Measurements from ENCODE around the gene WDFY3. TPM values are rescaled to one million over a fixed set of nuclear protein-coding genes. Genes with fewer than 3 reads are reported as not detected.

Gene WDFY3
- total and polyA plus RNA-seq, 9 of the 15 experiments (the other 6 are each of a cell fraction or from before 2014, with no cell fraction given) = 0.58 to 13.5 (median 9.4) TPM

GRCh38 chr4:84778041-84778440, 188.4 kb downstream of the WDFY3 start:
- Histone ChIP-seq H3K9me1 (ENCODE audit: control insufficient read depth, insufficient read depth, low read length) (no peaks in the 10 kb centered on the region), H3K27ac (ENCODE audit: extremely low read depth, low read depth, low read length) (no peak overlapping the region), H3K9ac (ENCODE audit: insufficient read depth in 1 of 2, low read depth in 2 of 2, low read length in 2 of 2) (no peak overlapping the region), H3K36me3 (ENCODE audit: control insufficient read depth, insufficient read depth, low read length) (peaks cover 5% of the 10 kb centered on the region; the same call in 1 of the 3 replicates), H3K27me3 (ENCODE audit: control insufficient read depth in 2 of 2, insufficient read depth in 2 of 2, low read length in 2 of 2) (no peaks in the 10 kb centered on the region), H3K4me3 (no peak overlapping the region), H3K9me3 (replicated peaks; ENCODE audit: control insufficient read depth, insufficient read depth, low read depth, low read length) (no peaks in the 10 kb centered on the region), H4K20me1 (replicated peaks; ENCODE audit: control insufficient read depth, insufficient read depth, low read length) (no peaks in the 10 kb centered on the region), H3K79me2 (ENCODE audit: control insufficient read depth, insufficient read depth, low read length) (no peaks in the 10 kb centered on the region), H3K4me1 (replicated peaks in 1 of 2; ENCODE audit: control insufficient read depth in 2 of 2, insufficient read depth in 2 of 2, low read length in 2 of 2) (no peaks in the 10 kb centered on the region), H2AFZ (ENCODE audit: low read depth, low read length) (no peak overlapping the region), H3K4me2 (ENCODE audit: insufficient read depth, low read length) (no peak overlapping the region)
- ChIA-PET CTCF (ENCODE audit: low intra/inter-chr PET ratio) (no interaction called here), POLR2A (no interaction called here)
- intact Hi-C loops (cut with micrococcal nuclease) (no loop called here), in situ Hi-C loops (cut with MboI) (no loop called here)
- no peak for DNase-seq (ENCODE audit: extremely low read depth in 1 of 4, low spot score in 3 of 4)
- TF ChIP-seq NCOA4 (IDR thresholded peaks at IDR 0.05; ENCODE audit: partially characterized antibody) = no peak
- no peak for TF ChIP-seq PHB2 (IDR thresholded peaks at IDR 0.05; ENCODE audit: low read depth)
- TF ChIP-seq IRF9 (tag; IDR thresholded peaks at IDR 0.05) = no peak
- no peak for TF ChIP-seq GATAD2A (IDR thresholded peaks at IDR 0.05)
- no peak for FAIRE-seq
- ATAC-seq = no peak
- BruUV-seq (replicated peaks) = no TSS peak

DNA sequence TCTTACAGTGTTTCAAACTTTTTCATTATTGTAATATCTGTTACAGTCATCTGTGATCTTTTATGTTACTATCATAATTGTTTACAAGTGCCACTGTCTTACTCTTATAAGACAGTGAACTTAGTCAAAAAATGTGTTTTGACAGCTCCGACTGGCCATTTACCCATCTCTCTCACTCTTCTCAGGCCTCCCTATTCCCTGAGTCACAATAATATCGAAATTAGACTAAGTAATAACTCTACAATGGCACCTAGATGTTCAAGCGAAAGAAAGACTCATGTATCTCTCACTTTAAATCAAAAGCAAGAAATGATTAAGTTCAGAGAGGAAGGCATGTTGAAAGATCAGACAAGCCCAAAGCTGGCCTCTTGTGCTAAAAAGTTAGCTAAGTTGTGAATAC, 199.3 kb downstream of the WDFY3 start:
- no peak overlapping the region for H3K4me2 ChIP-seq (ENCODE audit: insufficient read depth, low read length)
- intact Hi-C loops (cut with micrococcal nuclease) = no loop called here

More for the DNA sequence above, 199.3 kb downstream of the WDFY3 start:
- in situ Hi-C loops (cut with MboI) = no loop called here
- no peak overlapping the region for H3K4me3 ChIP-seq
- H3K79me2 ChIP-seq (ENCODE audit: control insufficient read depth, insufficient read depth, low read length) = no peaks in the 10 kb centered on the region
- ATAC-seq (no peak), DNase-seq (ENCODE audit: extremely low read depth in 1 of 4, low spot score in 3 of 4) (no peak), FAIRE-seq (no peak)
- H2AFZ ChIP-seq (ENCODE audit: low read depth, low read length) = no peak overlapping the region
- no peaks in the 10 kb centered on the region for H4K20me1 ChIP-seq (replicated peaks; ENCODE audit: control insufficient read depth, insufficient read depth, low read length)
- no peaks in the 10 kb centered on the region for H3K36me3 ChIP-seq (ENCODE audit: control insufficient read depth, insufficient read depth, low read length)
- H3K4me1 ChIP-seq (replicated peaks in 1 of 2; ENCODE audit: control insufficient read depth in 2 of 2, insufficient read depth in 2 of 2, low read length in 2 of 2) = no peaks in the 10 kb centered on the region
- TF ChIP-seq SAFB2 (IDR thresholded peaks at IDR 0.05; ENCODE audit: borderline replicate concordance, low read depth, low read length, severe bottlenecking) (no peak), NELFE (IDR thresholded peaks at IDR 0.05; ENCODE audit: insufficient read depth, insufficient read length) (no peak), ZFX (CRISPR knock-in tag; IDR thresholded peaks at IDR 0.05) (no peak)
- BruUV-seq (replicated peaks) = no TSS peak
- WGBS (ENCODE audit: insufficient coverage, low coverage, missing lambda C conversion rate) = 24% methylated on average over 3 of the region's 3 CpGs
- no peak overlapping the region for H3K27ac ChIP-seq (ENCODE audit: extremely low read depth, low read depth, low read length)
- ChIA-PET CTCF (ENCODE audit: low intra/inter-chr PET ratio) (no interaction called here), POLR2A (interaction anchor here (0.5 to 0.6 kb wide), 2 partner anchors 250 to 1350 kb away, joined by 3 read pairs; no protein-coding TSS in a partner anchor)
- H3K9me3 ChIP-seq (replicated peaks; ENCODE audit: control insufficient read depth, insufficient read depth, low read depth, low read length) = no peaks in the 10 kb centered on the region
- H3K9ac ChIP-seq (ENCODE audit: insufficient read depth in 1 of 2, low read depth in 2 of 2, low read length in 2 of 2) = no peak overlapping the region
- no peaks in the 10 kb centered on the region for H3K27me3 ChIP-seq (ENCODE audit: control insufficient read depth in 2 of 2, insufficient read depth in 2 of 2, low read length in 2 of 2)
- H3K9me1 ChIP-seq (ENCODE audit: control insufficient read depth, insufficient read depth, low read length) = no peaks in the 10 kb centered on the region
